ENCODE results near the gene SLC25A28.

The SLC25A28 gene

DNA sequence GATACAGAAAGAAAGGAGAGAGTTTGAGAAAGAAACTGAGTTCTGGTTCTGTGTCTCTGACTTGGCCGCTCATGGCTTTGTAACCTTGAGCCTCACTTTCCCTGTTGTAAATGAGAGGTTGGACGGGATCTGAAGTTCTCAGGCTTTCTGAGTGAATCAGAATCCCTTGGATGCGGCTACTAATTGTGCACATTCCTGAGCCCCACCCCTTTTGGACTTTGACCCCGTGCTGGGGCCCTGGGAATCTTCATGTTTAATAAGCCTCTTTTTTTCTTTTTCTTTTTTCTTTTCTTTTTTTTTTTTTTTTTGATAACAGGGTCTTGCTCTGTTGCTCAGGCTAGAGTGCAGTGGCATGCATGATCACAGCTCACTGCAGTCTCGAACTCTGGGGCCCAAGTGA lies 26.9 kb downstream of the SLC25A28 start:
- CTCF ChIA-PET, result interaction anchor here (0.9 to 2.0 kb wide), 2 partner anchors 19 to 33 kb away, joined by 4 to 6 read pairs; no protein-coding TSS in a partner anchor

DNA sequence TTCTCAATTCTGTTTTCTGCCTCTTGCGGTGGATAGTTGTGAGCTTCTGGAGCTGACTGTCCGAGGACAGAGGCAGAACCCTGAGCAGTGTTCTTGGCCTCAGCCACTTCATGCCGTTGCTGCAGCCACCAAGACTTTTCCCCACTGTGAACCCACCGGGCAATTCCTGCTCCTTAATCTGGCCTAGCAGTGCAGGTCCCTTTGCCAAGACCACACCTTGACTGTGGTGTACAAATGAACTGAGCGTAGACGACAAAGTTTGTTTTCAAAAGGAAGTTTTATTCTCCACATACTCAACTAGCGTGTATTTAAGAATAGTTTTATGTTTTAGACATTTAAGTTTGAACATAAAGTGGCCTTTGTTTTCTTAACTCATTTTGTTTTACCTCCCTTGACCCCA lies 29.4 kb downstream of the SLC25A28 start:
- ChIA-PET POLR2A (interaction anchor here (0.7 to 0.8 kb wide), 2 partner anchors 30 to 555 kb away, joined by 4 to 5 read pairs; partner anchors contain the start of gene SLC25A28), CTCF (interaction anchor here (0.7 to 2.8 kb wide), 3 partner anchors 11 to 31 kb away, joined by 3 to 12 read pairs (median 7); no protein-coding TSS in a partner anchor)
- Histone ChIP-seq H3K9me3 (ENCODE audit: control insufficient read depth, insufficient read depth, low read depth, low read length) (no peaks in the 10 kb centered on the region), H3K4me1 (ENCODE audit: control insufficient read depth, insufficient read depth, low read length) (no peaks in the 10 kb centered on the region), H3K36me3 (ENCODE audit: control insufficient read depth in 2 of 2, insufficient read depth in 1 of 2, low read length in 2 of 2) (no peaks in the 10 kb centered on the region; a peak in 1 of 3 replicates), H3K27ac (ENCODE audit: extremely low read depth, low read depth, low read length) (no peak overlapping the region), H3K4me3 (ENCODE audit: low read depth, low read length) (no peak overlapping the region)
- TF ChIP-seq, protein P1, sequence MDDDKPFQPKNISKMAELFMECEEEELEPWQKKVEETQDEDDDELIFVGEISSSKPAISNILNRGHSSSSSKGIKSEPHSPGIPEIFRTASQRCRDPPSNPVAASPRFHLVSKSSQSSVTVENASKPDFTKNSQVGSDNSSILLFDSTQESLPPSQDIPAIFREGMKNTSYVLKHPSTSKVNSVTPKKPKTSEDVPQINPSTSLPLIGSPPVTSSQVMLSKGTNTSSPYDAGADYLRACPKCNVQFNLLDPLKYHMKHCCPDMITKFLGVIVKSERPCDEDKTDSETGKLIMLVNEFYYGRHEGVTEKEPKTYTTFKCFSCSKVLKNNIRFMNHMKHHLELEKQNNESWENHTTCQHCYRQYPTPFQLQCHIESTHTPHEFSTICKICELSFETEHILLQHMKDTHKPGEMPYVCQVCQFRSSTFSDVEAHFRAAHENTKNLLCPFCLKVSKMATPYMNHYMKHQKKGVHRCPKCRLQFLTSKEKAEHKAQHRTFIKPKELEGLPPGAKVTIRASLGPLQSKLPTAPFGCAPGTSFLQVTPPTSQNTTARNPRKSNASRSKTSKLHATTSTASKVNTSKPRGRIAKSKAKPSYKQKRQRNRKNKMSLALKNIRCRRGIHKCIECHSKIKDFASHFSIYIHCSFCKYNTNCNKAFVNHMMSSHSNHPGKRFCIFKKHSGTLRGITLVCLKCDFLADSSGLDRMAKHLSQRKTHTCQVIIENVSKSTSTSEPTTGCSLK (tag by site-specific recombination; IDR thresholded peaks at IDR 0.05), result no peak
- TF ChIP-seq ZNF140 (tag by site-specific recombination; IDR thresholded peaks at IDR 0.05), result 0 out of 2 replicates have a peak, but pooled peaks have one; percentile 26

More for the DNA sequence above, 26.9 kb downstream of the SLC25A28 start:
- POLR2A ChIA-PET, result no interaction called here
- H3K36me3 ChIP-seq (ENCODE audit: control insufficient read depth in 2 of 2, insufficient read depth in 1 of 2, low read length in 2 of 2), result no peaks in the 10 kb centered on the region; a peak in 1 of 3 replicates
- TF ChIP-seq, protein P2, sequence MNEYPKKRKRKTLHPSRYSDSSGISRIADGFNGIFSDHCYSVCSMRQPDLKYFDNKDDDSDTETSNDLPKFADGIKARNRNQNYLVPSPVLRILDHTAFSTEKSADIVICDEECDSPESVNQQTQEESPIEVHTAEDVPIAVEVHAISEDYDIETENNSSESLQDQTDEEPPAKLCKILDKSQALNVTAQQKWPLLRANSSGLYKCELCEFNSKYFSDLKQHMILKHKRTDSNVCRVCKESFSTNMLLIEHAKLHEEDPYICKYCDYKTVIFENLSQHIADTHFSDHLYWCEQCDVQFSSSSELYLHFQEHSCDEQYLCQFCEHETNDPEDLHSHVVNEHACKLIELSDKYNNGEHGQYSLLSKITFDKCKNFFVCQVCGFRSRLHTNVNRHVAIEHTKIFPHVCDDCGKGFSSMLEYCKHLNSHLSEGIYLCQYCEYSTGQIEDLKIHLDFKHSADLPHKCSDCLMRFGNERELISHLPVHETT (tag by site-specific recombination; IDR thresholded peaks at IDR 0.05), result no peak
- TF ChIP-seq ZFP41 (tag by site-specific recombination; IDR thresholded peaks at IDR 0.05; ENCODE audit: borderline replicate concordance) (no peak), ZBTB20 (tag by site-specific recombination; IDR thresholded peaks at IDR 0.05) (peak; percentile 67), ZNF558 (tag by site-specific recombination; IDR thresholded peaks at IDR 0.05) (no peak)
- H3K4me1 ChIP-seq (ENCODE audit: control insufficient read depth, insufficient read depth, low read length), result no peaks in the 10 kb centered on the region
- no peaks in the 10 kb centered on the region for H3K9me3 ChIP-seq (ENCODE audit: control insufficient read depth, insufficient read depth, low read depth, low read length)
- H3K27ac ChIP-seq (ENCODE audit: extremely low read depth, low read depth, low read length), result no peak overlapping the region
- no peak overlapping the region for H3K4me3 ChIP-seq (ENCODE audit: low read depth, low read length)

- ChIA-PET CTCF (interaction anchor here (0.6 to 2.4 kb wide), 2 partner anchors 23 to 1228 kb away, joined by 3 to 8 read pairs; no protein-coding TSS in a partner anchor), POLR2A (no interaction called here)
- H3K9me3 ChIP-seq (ENCODE audit: control insufficient read depth, insufficient read depth, low read depth, low read length), result no peaks in the 10 kb centered on the region
- H3K4me1 ChIP-seq (ENCODE audit: control insufficient read depth, insufficient read depth, low read length), result no peaks in the 10 kb centered on the region
- H3K27ac ChIP-seq (ENCODE audit: extremely low read depth, low read depth, low read length), result no peak overlapping the region
- no peaks in the 10 kb centered on the region for H3K36me3 ChIP-seq (ENCODE audit: control insufficient read depth in 2 of 2, insufficient read depth in 1 of 2, low read length in 2 of 2)
- TF ChIP-seq ZNF48 (tag by site-specific recombination; IDR thresholded peaks at IDR 0.05), result no peak
- TF ChIP-seq, protein P1 (tag by site-specific recombination; IDR thresholded peaks at IDR 0.05), result no peak
- no peak for TF ChIP-seq ZNF629 (tag by site-specific recombination; IDR thresholded peaks at IDR 0.05)
- no peak for TF ChIP-seq ZNF404 (tag by site-specific recombination; IDR thresholded peaks at IDR 0.05)
- TF ChIP-seq ZNF792 (tag by site-specific recombination; IDR thresholded peaks at IDR 0.05), result no peak
- TF ChIP-seq GLIS1 (tag by site-specific recombination; IDR thresholded peaks at IDR 0.05), result no peak
- no peak for TF ChIP-seq ZNF449 (tag by site-specific recombination; IDR thresholded peaks at IDR 0.05)
- no peak for TF ChIP-seq ZNF837 (tag by site-specific recombination; IDR thresholded peaks at IDR 0.05)
- no peak for TF ChIP-seq PRDM10 (tag by site-specific recombination; IDR thresholded peaks at IDR 0.05)
- no peak for TF ChIP-seq ZNF174 (tag by site-specific recombination; IDR thresholded peaks at IDR 0.05)
- no peak for TF ChIP-seq ZNF2 (tag by site-specific recombination; IDR thresholded peaks at IDR 0.05)
- no peak for TF ChIP-seq WT1 (tag by site-specific recombination; IDR thresholded peaks at IDR 0.05)
- TF ChIP-seq ZNF585B (tag by site-specific recombination; IDR thresholded peaks at IDR 0.05), result no peak
- TF ChIP-seq FEZF1 (tag by site-specific recombination; IDR thresholded peaks at IDR 0.05), result no peak
- H3K4me3 ChIP-seq (ENCODE audit: low read depth, low read length), result no peak overlapping the region
These were observed 36.6 kb downstream of the SLC25A28 start for GRCh38 chr10:99583687-99584086.
